ENCODE results near the gene TPCN2. TPM values are rescaled to one million over a fixed set of nuclear protein-coding genes. Genes with fewer than 3 reads are reported as not detected.

The TPCN2 gene
- polyA plus RNA-seq, 3 donors = 29.3 to 52.8 (median 31.5) TPM

DNA sequence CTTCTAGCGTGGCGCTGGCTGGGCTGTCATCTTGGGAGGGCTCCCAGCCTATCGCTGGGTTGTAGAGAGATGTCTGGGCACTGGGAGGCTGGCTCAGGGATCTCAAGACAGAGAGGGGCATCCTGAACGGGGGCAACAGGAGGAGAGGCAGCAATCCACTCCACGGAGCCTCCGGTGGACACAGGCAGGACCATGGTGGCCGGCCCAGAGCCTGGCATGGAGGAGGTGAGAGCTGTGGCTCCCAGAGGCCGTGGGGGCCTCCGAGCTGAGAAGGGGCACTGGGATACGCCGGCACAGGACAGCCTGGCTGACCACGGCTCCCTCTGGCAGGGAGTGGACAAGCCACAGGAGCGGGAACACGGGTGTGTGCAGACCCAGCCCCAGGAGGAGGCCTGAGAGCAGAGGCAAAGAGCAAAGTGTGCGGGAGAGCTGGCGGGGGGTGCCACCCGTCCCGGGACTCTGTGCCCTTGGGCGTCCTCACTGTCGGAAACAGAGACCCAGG is 44.8 kb upstream of the TPCN2 start:
- intact Hi-C loops (cut with micrococcal nuclease) = loop anchor here in 1 of 2 donors (10.0 kb wide), 1 partner anchor 81 kb away; no protein-coding TSS in a partner anchor
- no peak overlapping the region for H3K27ac Mint-ChIP-seq

DNA sequence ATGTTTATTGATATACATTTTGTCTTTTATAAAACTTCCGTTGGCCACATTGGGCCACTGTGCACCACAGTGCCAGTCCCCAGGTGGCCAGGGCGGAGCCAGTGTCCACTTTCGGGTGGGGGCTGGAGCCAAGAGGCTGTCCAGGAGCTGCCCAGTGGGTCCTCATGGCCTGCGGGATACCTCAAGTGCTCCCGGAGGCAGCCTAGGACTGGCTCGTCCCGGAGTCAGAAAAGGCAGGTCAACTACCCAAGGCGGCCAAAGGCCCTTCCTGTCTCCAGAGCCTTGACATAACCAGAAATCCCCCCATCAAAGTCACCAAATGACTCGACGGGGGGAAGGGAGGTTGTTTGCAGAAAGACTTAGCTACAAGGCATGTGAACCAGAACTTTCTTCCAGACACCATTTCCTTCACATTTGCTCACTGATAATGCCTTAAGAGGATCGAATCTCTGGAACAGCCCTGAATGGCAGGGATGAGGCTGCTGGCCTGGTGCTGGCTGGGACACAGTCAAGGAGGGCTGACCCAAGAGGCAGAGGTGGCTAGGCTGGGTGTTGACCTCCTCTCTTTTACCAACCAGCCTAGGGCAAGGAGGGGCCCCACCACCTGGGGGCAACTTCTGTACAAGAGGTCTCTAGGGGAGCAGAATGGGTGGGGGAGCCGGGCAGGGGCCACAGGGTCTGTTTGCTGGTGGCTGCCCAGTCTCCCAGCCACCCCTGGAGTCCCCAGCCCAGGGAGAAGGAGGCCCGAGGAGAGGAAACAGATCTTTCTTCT is 44.1 kb upstream of the TPCN2 start:
- H3K27me3 Mint-ChIP-seq (ENCODE audit: low read depth in 3 of 3) = peaks cover 12 to 35% (median 27%) of the 10 kb centered on the region in 3 donors
- H3K9ac ChIP-seq (ENCODE audit: insufficient read depth, low read length, poor library complexity, severe bottlenecking) = no peak overlapping the region
- intact Hi-C loops (cut with micrococcal nuclease) = loop anchor here in 1 of 2 donors (10.0 kb wide), 1 partner anchor 80 kb away; no protein-coding TSS in a partner anchor
- WGBS (ENCODE audit: insufficient coverage) = 92% methylated on average over 5 of the region's 13 CpGs
- no peaks in the 10 kb centered on the region for H3K36me3 Mint-ChIP-seq
- no peak overlapping the region for H3K4me2 ChIP-seq (replicated peaks; ENCODE audit: extremely low read depth, low read length, poor library complexity, severe bottlenecking)
- no peaks in the 10 kb centered on the region for H4K20me1 ChIP-seq (ENCODE audit: insufficient read depth, low read length)
- no peak for DNase-seq
- H3K36me3 ChIP-seq (replicated peaks in 1 of 2; ENCODE audit: control insufficient read depth in 1 of 2, insufficient read depth in 2 of 2, low read length in 2 of 2) = no peaks in the 10 kb centered on the region
- no peak overlapping the region for H2AFZ ChIP-seq (ENCODE audit: insufficient read depth, low read depth, low read length, poor library complexity, severe bottlenecking)
- H3K4me3 ChIP-seq (replicated peaks in 1 of 3; ENCODE audit: low read depth in 2 of 3, low read length in 3 of 3) = no peak overlapping the region
- peaks cover 18% of the 10 kb centered on the region for H3K4me1 Mint-ChIP-seq
- H3K27me3 ChIP-seq (ENCODE audit: control insufficient read depth in 2 of 2, insufficient read depth in 2 of 2, low read length in 2 of 2) = peaks cover 0 to 3% of the 10 kb centered on the region in 2 donors
- H3K4me1 ChIP-seq (ENCODE audit: control insufficient read depth in 1 of 2, insufficient read depth in 2 of 2, low read length in 2 of 2) = peaks cover 0 to 22% of the 10 kb centered on the region in 2 donors
- no peak overlapping the region for H3K27ac Mint-ChIP-seq
- H3K27ac ChIP-seq (ENCODE audit: low read depth in 1 of 2, low read length in 2 of 2) = no peak overlapping the region
- H3K4me3 Mint-ChIP-seq = no peak overlapping the region
- no peaks in the 10 kb centered on the region for H3K9me3 ChIP-seq (replicated peaks in 1 of 2; ENCODE audit: control insufficient read depth in 1 of 2, insufficient read depth in 1 of 2, low read length in 2 of 2)
- H3K79me2 ChIP-seq (ENCODE audit: insufficient read depth, low read length) = no peaks in the 10 kb centered on the region
- H3K9me3 Mint-ChIP-seq = peaks cover 0 to 2% (median 0%) of the 10 kb centered on the region in 7 donors
- TF ChIP-seq, protein P1, sequence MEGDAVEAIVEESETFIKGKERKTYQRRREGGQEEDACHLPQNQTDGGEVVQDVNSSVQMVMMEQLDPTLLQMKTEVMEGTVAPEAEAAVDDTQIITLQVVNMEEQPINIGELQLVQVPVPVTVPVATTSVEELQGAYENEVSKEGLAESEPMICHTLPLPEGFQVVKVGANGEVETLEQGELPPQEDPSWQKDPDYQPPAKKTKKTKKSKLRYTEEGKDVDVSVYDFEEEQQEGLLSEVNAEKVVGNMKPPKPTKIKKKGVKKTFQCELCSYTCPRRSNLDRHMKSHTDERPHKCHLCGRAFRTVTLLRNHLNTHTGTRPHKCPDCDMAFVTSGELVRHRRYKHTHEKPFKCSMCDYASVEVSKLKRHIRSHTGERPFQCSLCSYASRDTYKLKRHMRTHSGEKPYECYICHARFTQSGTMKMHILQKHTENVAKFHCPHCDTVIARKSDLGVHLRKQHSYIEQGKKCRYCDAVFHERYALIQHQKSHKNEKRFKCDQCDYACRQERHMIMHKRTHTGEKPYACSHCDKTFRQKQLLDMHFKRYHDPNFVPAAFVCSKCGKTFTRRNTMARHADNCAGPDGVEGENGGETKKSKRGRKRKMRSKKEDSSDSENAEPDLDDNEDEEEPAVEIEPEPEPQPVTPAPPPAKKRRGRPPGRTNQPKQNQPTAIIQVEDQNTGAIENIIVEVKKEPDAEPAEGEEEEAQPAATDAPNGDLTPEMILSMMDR (IDR thresholded peaks at IDR 0.05) = no peak

More for the DNA sequence above, 44.8 kb upstream of the TPCN2 start:
- no peak for DNase-seq
- H3K36me3 Mint-ChIP-seq = no peaks in the 10 kb centered on the region
- Histone ChIP-seq H3K9ac (ENCODE audit: insufficient read depth, low read length, poor library complexity, severe bottlenecking) (no peak overlapping the region), H3K9me3 (replicated peaks in 1 of 2; ENCODE audit: control insufficient read depth in 1 of 2, insufficient read depth in 1 of 2, low read length in 2 of 2) (no peaks in the 10 kb centered on the region), H3K4me2 (replicated peaks; ENCODE audit: extremely low read depth, low read length, poor library complexity, severe bottlenecking) (no peak overlapping the region), H3K4me3 (replicated peaks in 1 of 3; ENCODE audit: low read depth in 2 of 3, low read length in 3 of 3) (no peak overlapping the region), H4K20me1 (ENCODE audit: insufficient read depth, low read length) (no peaks in the 10 kb centered on the region), H3K36me3 (replicated peaks in 1 of 2; ENCODE audit: control insufficient read depth in 1 of 2, insufficient read depth in 2 of 2, low read length in 2 of 2) (no peaks in the 10 kb centered on the region), H2AFZ (ENCODE audit: insufficient read depth, low read depth, low read length, poor library complexity, severe bottlenecking) (no peak overlapping the region), H3K27ac (ENCODE audit: low read depth in 1 of 2, low read length in 2 of 2) (no peak overlapping the region), H3K79me2 (ENCODE audit: insufficient read depth, low read length) (no peaks in the 10 kb centered on the region), H3K4me1 (ENCODE audit: control insufficient read depth in 1 of 2, insufficient read depth in 2 of 2, low read length in 2 of 2) (peaks cover 0 to 16% of the 10 kb centered on the region in 2 donors), H3K27me3 (ENCODE audit: control insufficient read depth in 2 of 2, insufficient read depth in 2 of 2, low read length in 2 of 2) (peaks cover 0 to under 1% of the 10 kb centered on the region in 2 donors)
- H3K4me3 Mint-ChIP-seq = no peak overlapping the region
- peaks cover 0 to 2% (median 0%) of the 10 kb centered on the region in 7 donors for H3K9me3 Mint-ChIP-seq
- peaks cover 15% of the 10 kb centered on the region for H3K4me1 Mint-ChIP-seq
- 96% methylated on average over 14 of the region's 20 CpGs for WGBS (ENCODE audit: insufficient coverage)
- peaks cover 12 to 38% (median 23%) of the 10 kb centered on the region in 3 donors for H3K27me3 Mint-ChIP-seq (ENCODE audit: low read depth in 3 of 3)
- TF ChIP-seq, protein P1 (IDR thresholded peaks at IDR 0.05) = no peak
